UCSD-AML1 (cell line): ENCODE data around the gene TINAGL1.

Source experiments
- DNase-seq: peaks from one replicate; lab custom pipeline; 2025; ENCODE audit not compliant: unreplicated experiment; lab: John Stamatoyannopoulos, UW

TINAGL1 gene

GRCh38 chr1:31605908-31606427 lies 29.7 kb downstream of the TINAGL1 start:
- no peak for DNase-seq

- no peak for DNase-seq
Observed at GRCh38 chr1:31607360-31607759, 31.0 kb downstream of the TINAGL1 start.

- no peak for DNase-seq
Observed at GRCh38 chr1:31609514-31610118, 33.3 kb downstream of the TINAGL1 start.

- DNase-seq = no peak
Observed at GRCh38 chr1:31614414-31615005, 38.2 kb downstream of the TINAGL1 start.

- no peak for DNase-seq
Observed at GRCh38 chr1:31615414-31615813, 39.1 kb downstream of the TINAGL1 start.

GRCh38 chr1:31615939-31616338 lies 39.6 kb downstream of the TINAGL1 start:
- no peak for DNase-seq

- DNase-seq = no peak
Observed at GRCh38 chr1:31617218-31617915, 41.1 kb downstream of the TINAGL1 start, which contains the start of gene HCRTR1. HCRTR1 (plus strand) TSS chr1:31617689; CDS start chr1:31619193, 1,504 bp downstream.

GRCh38 chr1:31617916-31618746 lies 41.8 kb downstream of the TINAGL1 start:
- peak; percentile 28 for DNase-seq

- DNase-seq = no peak
Observed at GRCh38 chr1:31618916-31619846, 42.9 kb downstream of the TINAGL1 start.

GRCh38 chr1:31620631-31621497 lies 44.5 kb downstream of the TINAGL1 start:
- DNase-seq = no peak

GRCh38 chr1:31621498-31621820 lies 45.1 kb downstream of the TINAGL1 start:
- no peak for DNase-seq

GRCh38 chr1:31621847-31622730 lies 45.8 kb downstream of the TINAGL1 start:
- DNase-seq = no peak

- DNase-seq = no peak
Observed at GRCh38 chr1:31623365-31623764, 47.0 kb downstream of the TINAGL1 start.

- DNase-seq = no peak
Observed at GRCh38 chr1:31624309-31624708, 48.0 kb downstream of the TINAGL1 start.

- no peak for DNase-seq
Observed at GRCh38 chr1:31624731-31625514, 48.6 kb downstream of the TINAGL1 start.

GRCh38 chr1:31625561-31626222 lies 49.4 kb downstream of the TINAGL1 start:
- no peak for DNase-seq
